ENCODE measurements around the gene TASL. TPM values are rescaled to one million over a fixed set of nuclear protein-coding genes. Genes with fewer than 3 reads are reported as not detected.

TASL gene
- total and polyA plus RNA-seq, 2 donors (not counting 3 experiments of a cell fraction or from before 2014, with no cell fraction given) = not detected

DNA sequence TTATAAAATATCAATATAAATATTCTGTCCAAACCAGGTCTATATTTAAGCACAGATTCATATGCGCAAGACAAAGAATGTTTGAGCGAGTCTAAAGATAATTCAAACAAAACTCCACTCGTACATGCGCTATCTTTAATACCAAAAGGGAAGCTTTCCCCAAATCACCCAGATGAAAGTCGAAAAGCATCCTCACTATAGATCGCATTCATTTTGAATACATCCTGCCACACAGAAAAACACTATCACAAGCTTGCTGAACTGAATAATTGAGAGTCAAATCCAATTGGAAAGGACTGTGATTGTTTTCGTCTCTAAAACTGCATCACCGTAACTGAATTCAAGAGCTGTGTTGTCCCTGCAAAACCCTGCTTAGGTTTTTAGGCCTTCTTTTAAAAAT, 685 bp downstream of the TASL start:
- dilution Hi-C loops (cut with MboI; ENCODE audit: extremely low pct_ligation_motif_present, low sequenced_read_pairs) = no loop called here
- POLR2A ChIA-PET = no interaction called here

More for the DNA sequence above, 685 bp downstream of the TASL start:
- intact Hi-C loops (cut with micrococcal nuclease) = no loop called here
- no peak overlapping the region for H3K4me2 ChIP-seq (ENCODE audit: insufficient read depth, low read length)
- TF ChIP-seq POLR2A (IDR thresholded peaks at IDR 0.05; ENCODE audit: low read depth, low read length) (no peak), POLR2AphosphoS5 (IDR thresholded peaks at IDR 0.05; ENCODE audit: insufficient read depth, low read depth, low read length) (no peak), JUN (IDR thresholded peaks at IDR 0.05; ENCODE audit: borderline replicate concordance, insufficient read depth, insufficient read length, low read depth) (no peak), MYC (IDR thresholded peaks at IDR 0.05; ENCODE audit: low read depth, low read length) (no peak), EZH2 (IDR thresholded peaks at IDR 0.05; ENCODE audit: borderline replicate concordance, low read depth, low read length, severe bottlenecking) (no peak), GATA2 (IDR thresholded peaks at IDR 0.05; ENCODE audit: insufficient read depth, insufficient read length, low read depth, low read length) (no peak), FOS (IDR thresholded peaks at IDR 0.05; ENCODE audit: borderline replicate concordance, insufficient read depth, low read length) (no peak)
- TF ChIP-seq, protein P1, sequence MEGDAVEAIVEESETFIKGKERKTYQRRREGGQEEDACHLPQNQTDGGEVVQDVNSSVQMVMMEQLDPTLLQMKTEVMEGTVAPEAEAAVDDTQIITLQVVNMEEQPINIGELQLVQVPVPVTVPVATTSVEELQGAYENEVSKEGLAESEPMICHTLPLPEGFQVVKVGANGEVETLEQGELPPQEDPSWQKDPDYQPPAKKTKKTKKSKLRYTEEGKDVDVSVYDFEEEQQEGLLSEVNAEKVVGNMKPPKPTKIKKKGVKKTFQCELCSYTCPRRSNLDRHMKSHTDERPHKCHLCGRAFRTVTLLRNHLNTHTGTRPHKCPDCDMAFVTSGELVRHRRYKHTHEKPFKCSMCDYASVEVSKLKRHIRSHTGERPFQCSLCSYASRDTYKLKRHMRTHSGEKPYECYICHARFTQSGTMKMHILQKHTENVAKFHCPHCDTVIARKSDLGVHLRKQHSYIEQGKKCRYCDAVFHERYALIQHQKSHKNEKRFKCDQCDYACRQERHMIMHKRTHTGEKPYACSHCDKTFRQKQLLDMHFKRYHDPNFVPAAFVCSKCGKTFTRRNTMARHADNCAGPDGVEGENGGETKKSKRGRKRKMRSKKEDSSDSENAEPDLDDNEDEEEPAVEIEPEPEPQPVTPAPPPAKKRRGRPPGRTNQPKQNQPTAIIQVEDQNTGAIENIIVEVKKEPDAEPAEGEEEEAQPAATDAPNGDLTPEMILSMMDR (IDR thresholded peaks at IDR 0.05; ENCODE audit: extremely low read depth in 1 of 2, insufficient read depth in 1 of 2, low read depth in 1 of 2, low read length in 2 of 2) = no peak
- TF ChIP-seq, protein P2, sequence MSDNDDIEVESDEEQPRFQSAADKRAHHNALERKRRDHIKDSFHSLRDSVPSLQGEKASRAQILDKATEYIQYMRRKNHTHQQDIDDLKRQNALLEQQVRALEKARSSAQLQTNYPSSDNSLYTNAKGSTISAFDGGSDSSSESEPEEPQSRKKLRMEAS (IDR thresholded peaks at IDR 0.05; ENCODE audit: insufficient read depth, insufficient read length) = no peak
- BruUV-seq (replicated peaks) = no TSS peak
- FAIRE-seq (no peak), DNase-seq (ENCODE audit: low read depth, low spot score) (no peak)
- H3K79me2 ChIP-seq (ENCODE audit: control insufficient read depth, insufficient read depth, low read length) = no peaks in the 10 kb centered on the region
- CTCF ChIA-PET = no interaction called here
- no peaks in the 10 kb centered on the region for H3K27me3 ChIP-seq (ENCODE audit: control insufficient read depth in 2 of 2, insufficient read depth in 2 of 2, low read length in 2 of 2)
- no peak overlapping the region for H2AFZ ChIP-seq (ENCODE audit: low read depth, low read length)
- no peaks in the 10 kb centered on the region for H3K9me1 ChIP-seq (replicated peaks; ENCODE audit: control insufficient read depth, extremely low read depth, insufficient read depth, low read length)
- H4K20me1 ChIP-seq (replicated peaks; ENCODE audit: control insufficient read depth, extremely low read depth, insufficient read depth, low read length) = no peaks in the 10 kb centered on the region
- no peak overlapping the region for H3K9ac ChIP-seq (replicated peaks; ENCODE audit: extremely low read depth, insufficient read depth, low read length)
- H3K9me3 ChIP-seq (replicated peaks; ENCODE audit: control insufficient read depth, insufficient read depth, low read length) = no peaks in the 10 kb centered on the region
- H3K4me1 ChIP-seq (ENCODE audit: control insufficient read depth, extremely low read depth, insufficient read depth, low read length) = no peaks in the 10 kb centered on the region
- H3K27ac ChIP-seq (ENCODE audit: insufficient read depth, low read depth, low read length) = no peak overlapping the region
- H3K36me3 ChIP-seq (ENCODE audit: control insufficient read depth in 2 of 2, extremely low read depth in 1 of 2, insufficient read depth in 2 of 2, low read length in 2 of 2) = no peaks in the 10 kb centered on the region
- H3K4me3 ChIP-seq (replicated peaks in 1 of 3; ENCODE audit: insufficient read depth in 1 of 3, low read depth in 1 of 3, low read length in 3 of 3) = no peak overlapping the region

Data from endothelial cell of umbilical vein (primary cell).